SK-N-SH treated with all-trans-retinoic acid at 6 μM for 48 hours (cell line): ENCODE measurements around the gene GFI1.

Source experiments
- ARNTL ChIP-seq: fragments of 450-650 bp; formaldehyde crosslinking; IDR thresholded peaks from 2 replicates; pipeline ENCODE4 v1.5.0; 2020; ENCODE audit warnings: low read depth, mild to moderate bottlenecking, moderate library complexity, borderline replicate concordance
- RARB ChIP-seq: fragments of 250-450 bp; sonication (Bioruptor Pico); IDR thresholded peaks from 2 replicates; pipeline ENCODE4 v1.8.0; 2021; ENCODE audit warnings: mild to moderate bottlenecking, moderate library complexity
- SNAI2 ChIP-seq: fragments of 250-450 bp; sonication (Bioruptor Pico); IDR thresholded peaks from 2 replicates; pipeline ENCODE4 v1.5.0; 2020; ENCODE audit warnings: mild to moderate bottlenecking, moderate library complexity
- ZC3H10 ChIP-seq: fragments of 250-450 bp; sonication (Bioruptor Pico); IDR thresholded peaks from 2 replicates; pipeline ENCODE4 v1.5.1; 2021; ENCODE audit warnings: mild to moderate bottlenecking, moderate library complexity
- ZFP3 ChIP-seq: fragments of 250-450 bp; sonication (Bioruptor Pico); IDR thresholded peaks from 2 replicates; pipeline ENCODE4 v1.5.0; 2020; ENCODE audit warnings: mild to moderate bottlenecking, moderate library complexity
- ZNF8 ChIP-seq: fragments of 450-650 bp; formaldehyde crosslinking; IDR thresholded peaks from 2 replicates; pipeline ENCODE4 v1.5.0; 2020; ENCODE audit warnings: mild to moderate bottlenecking, moderate library complexity
- TF ChIP-seq, protein P1 (sequence below): fragments of 250-450 bp; sonication (Bioruptor Pico); IDR thresholded peaks from 2 replicates; pipeline ENCODE4 v1.8.0; 2020; ENCODE audit warnings: mild to moderate bottlenecking, moderate library complexity, borderline replicate concordance
- TF ChIP-seq, protein P2 (sequence below): fragments of 250-450 bp; sonication (Bioruptor Pico); IDR thresholded peaks from 2 replicates; pipeline ENCODE4 v1.5.1; 2021; ENCODE audit warnings: mild to moderate bottlenecking, moderate library complexity

DNA sequence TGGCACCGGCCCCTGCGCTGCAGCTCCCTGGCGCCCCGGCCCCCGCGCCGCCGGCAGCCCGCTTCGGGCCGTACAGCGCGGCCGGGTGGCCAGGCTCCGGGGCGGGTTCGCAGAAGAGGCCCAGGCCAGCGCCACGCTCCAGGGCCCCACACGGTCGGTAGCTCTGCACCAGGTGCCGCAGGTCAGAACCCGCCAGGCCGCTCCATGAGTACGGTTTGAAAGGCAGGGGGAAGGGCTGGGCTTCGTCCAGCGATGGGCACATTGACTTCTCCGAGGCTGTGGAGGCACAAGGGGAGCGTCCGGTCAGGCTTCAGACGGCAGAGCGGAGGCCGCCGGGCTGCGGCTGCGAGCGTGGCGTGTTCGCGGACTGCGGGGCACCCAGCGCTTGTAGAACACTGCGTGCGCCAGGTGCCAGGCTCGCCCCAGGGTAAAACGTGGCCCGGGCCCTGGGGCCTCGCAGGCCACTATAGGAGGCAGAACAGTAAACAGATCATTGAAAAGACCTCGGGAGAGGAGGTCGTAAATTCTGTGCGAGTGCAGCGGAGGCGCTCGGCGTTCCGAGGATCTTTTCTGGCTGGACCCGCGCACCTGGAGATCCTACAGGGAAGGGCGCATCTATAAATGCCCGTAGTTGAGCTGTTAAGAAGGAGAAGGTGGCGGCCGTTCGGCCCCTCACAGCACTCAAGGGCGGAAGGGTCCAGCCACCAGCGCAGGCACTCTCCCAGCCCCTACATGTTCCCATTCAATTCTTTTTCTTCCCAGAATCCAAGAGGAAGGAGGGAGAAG lies 5.7 kb downstream of the GFI1 start:
- TF ChIP-seq, protein P1, sequence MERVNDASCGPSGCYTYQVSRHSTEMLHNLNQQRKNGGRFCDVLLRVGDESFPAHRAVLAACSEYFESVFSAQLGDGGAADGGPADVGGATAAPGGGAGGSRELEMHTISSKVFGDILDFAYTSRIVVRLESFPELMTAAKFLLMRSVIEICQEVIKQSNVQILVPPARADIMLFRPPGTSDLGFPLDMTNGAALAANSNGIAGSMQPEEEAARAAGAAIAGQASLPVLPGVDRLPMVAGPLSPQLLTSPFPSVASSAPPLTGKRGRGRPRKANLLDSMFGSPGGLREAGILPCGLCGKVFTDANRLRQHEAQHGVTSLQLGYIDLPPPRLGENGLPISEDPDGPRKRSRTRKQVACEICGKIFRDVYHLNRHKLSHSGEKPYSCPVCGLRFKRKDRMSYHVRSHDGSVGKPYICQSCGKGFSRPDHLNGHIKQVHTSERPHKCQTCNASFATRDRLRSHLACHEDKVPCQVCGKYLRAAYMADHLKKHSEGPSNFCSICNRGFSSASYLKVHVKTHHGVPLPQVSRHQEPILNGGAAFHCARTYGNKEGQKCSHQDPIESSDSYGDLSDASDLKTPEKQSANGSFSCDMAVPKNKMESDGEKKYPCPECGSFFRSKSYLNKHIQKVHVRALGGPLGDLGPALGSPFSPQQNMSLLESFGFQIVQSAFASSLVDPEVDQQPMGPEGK (CRISPR knock-in tag), result no peak
- TF ChIP-seq ZFP3 (CRISPR knock-in tag), result no peak
- TF ChIP-seq RARB, result no peak
- TF ChIP-seq ZC3H10, result no peak
- no peak for TF ChIP-seq ARNTL (CRISPR knock-in tag)
- no peak for TF ChIP-seq ZNF8 (CRISPR knock-in tag)
- no peak for TF ChIP-seq SNAI2 (CRISPR knock-in tag)
- TF ChIP-seq, protein P2, sequence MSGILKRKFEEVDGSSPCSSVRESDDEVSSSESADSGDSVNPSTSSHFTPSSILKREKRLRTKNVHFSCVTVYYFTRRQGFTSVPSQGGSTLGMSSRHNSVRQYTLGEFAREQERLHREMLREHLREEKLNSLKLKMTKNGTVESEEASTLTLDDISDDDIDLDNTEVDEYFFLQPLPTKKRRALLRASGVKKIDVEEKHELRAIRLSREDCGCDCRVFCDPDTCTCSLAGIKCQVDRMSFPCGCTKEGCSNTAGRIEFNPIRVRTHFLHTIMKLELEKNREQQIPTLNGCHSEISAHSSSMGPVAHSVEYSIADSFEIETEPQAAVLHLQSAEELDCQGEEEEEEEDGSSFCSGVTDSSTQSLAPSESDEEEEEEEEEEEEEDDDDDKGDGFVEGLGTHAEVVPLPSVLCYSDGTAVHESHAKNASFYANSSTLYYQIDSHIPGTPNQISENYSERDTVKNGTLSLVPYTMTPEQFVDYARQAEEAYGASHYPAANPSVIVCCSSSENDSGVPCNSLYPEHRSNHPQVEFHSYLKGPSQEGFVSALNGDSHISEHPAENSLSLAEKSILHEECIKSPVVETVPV (CRISPR knock-in tag), result no peak
